Mucosa of rectum (tissue), 2 donors: ENCODE measurements around the gene ZNF512.

Experiments
- H3K27ac ChIP-seq, 2 donors: one replicate each; pipeline ENCODE4 v1.7.0; 2013; ENCODE audit warnings: inconsistent platforms in 2 of 2, low read depth in 2 of 2, low read length in 2 of 2
- H3K27me3 ChIP-seq, 2 donors: one replicate each; pipeline ENCODE4 v1.7.0; 2013; ENCODE audit warnings: low read length in 2 of 2; ENCODE audit not compliant: control insufficient read depth in 2 of 2, insufficient read depth in 2 of 2
- H3K36me3 ChIP-seq, 2 donors: one replicate each; pipeline ENCODE4 v1.7.0; 2013; ENCODE audit warnings: low read length in 2 of 2; ENCODE audit not compliant: control insufficient read depth in 2 of 2, insufficient read depth in 2 of 2
- H3K4me1 ChIP-seq, 2 donors: one replicate each; pipeline ENCODE4 v1.7.0; 2013; ENCODE audit warnings: low read length in 2 of 2, mild to moderate bottlenecking in 1 of 2; ENCODE audit not compliant: control insufficient read depth in 2 of 2, insufficient read depth in 2 of 2
- H3K4me3 ChIP-seq, 2 donors: one replicate each; pipeline ENCODE4 v1.7.0; 2013; ENCODE audit warnings: low read length in 2 of 2
- H3K9ac ChIP-seq, 2 donors: one replicate each; pipeline ENCODE4 v1.7.0; 2013; ENCODE audit warnings: low read length in 2 of 2, low read depth in 1 of 2, mild to moderate bottlenecking in 1 of 2
- H3K9me3 ChIP-seq, 2 donors: one replicate each; pipeline ENCODE4 v1.7.0; 2013; ENCODE audit warnings: low read length in 2 of 2; ENCODE audit not compliant: control insufficient read depth in 2 of 2
- donor health status: healthy.
- donor health status: Normal muscosa, but diverticular disease.

Gene ZNF512

DNA sequence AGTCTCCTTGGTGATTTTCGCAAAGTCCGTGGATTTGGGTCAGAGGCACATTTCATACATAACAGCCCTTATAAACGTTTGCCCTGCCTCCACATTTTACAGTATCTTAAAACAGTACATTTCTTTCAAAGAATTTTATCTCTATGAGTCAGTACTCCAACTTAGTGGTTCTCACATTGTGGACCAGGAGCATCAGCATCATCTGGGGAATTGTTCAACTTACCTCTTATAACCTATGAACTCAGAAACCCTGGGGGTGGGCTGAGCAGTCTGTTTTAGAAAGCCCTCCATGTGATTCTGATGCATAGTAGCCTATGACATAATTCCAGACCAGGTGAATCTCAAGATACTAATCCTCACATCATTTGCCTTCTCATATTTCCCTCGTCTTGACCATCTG lies 68.2 kb downstream of the ZNF512 start:
- peaks cover 70 to 81% of the 10 kb centered on the region in 2 donors for H3K36me3 ChIP-seq
- no peak overlapping the region for H3K4me3 ChIP-seq
- H3K27me3 ChIP-seq: no peaks in the 10 kb centered on the region
- H3K9ac ChIP-seq: no peak overlapping the region
- H3K9me3 ChIP-seq: no peaks in the 10 kb centered on the region
- H3K27ac ChIP-seq: no peak overlapping the region
- H3K4me1 ChIP-seq: no peaks in the 10 kb centered on the region

DNA sequence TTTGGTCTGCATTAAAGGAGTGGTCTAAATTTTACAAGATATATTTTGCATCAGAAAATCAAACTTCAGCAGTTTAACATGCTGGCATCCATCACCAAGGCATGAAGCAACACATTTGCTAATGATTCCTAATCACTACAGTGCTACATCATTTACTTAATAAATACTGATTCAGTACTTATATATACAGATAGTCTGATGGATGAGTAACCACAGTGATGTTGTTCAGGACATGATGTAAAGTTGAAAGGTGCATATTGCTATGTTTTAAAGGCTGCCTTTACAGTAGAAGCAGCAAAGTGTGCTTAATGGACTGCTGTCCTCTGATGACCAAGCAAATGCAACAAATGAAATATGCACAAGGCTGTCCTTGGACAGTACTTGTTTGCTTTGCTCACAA lies 69.5 kb downstream of the ZNF512 start:
- H3K4me3 ChIP-seq: no peak overlapping the region
- H3K9me3 ChIP-seq: no peaks in the 10 kb centered on the region
- H3K4me1 ChIP-seq: no peaks in the 10 kb centered on the region
- H3K36me3 ChIP-seq: peaks cover 74 to 85% of the 10 kb centered on the region in 2 donors
- H3K27ac ChIP-seq: no peak overlapping the region
- H3K27me3 ChIP-seq: no peaks in the 10 kb centered on the region
- H3K9ac ChIP-seq: no peak overlapping the region

DNA sequence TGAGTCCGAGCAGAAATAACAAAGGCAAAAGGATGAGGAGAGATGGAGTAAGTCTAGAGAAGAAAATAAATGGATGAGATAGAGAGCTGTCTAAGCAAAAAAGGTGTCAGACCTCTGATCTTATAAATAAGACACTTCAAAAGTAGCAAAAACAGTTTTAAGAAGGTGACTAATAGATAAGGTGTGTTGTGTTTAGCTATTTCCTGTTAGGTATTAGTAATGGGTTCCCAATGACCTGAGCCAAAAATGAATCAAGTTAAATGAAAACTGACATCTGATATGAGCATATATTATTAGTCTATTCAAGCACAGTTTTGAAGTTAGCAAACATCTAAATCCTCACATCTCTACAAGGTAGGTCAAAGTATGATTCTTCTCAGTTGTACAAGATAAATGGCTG lies 69.9 kb downstream of the ZNF512 start:
- Histone ChIP-seq H3K9me3 (no peaks in the 10 kb centered on the region), H3K4me3 (no peak overlapping the region), H3K4me1 (no peaks in the 10 kb centered on the region), H3K9ac (no peak overlapping the region), H3K27me3 (no peaks in the 10 kb centered on the region), H3K27ac (no peak overlapping the region), H3K36me3 (peaks cover 74 to 85% of the 10 kb centered on the region in 2 donors)

DNA sequence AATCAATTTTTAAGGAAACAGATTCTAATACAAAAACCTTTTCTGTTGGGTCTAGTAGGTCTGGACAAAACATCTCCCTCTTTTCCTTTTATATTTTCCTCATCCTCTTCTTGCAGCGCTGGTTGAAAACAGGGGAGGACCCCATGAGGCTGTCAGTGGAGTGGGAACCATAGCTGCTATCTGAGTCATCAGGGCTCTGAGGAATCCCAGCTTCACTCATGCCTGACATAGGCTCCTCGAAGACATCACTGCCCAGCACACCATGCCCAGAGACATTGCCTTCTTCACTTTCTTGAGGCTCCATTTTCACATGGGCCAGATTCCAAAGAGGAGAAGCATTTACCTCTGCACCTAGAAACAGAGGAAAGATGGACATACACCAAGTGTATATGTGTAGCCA lies 70.6 kb downstream of the ZNF512 start:
- no peak overlapping the region for H3K27ac ChIP-seq
- no peak overlapping the region for H3K4me3 ChIP-seq
- H3K9ac ChIP-seq: no peak overlapping the region
- H3K4me1 ChIP-seq: no peaks in the 10 kb centered on the region
- no peaks in the 10 kb centered on the region for H3K9me3 ChIP-seq
- H3K36me3 ChIP-seq: peaks cover 72 to 79% of the 10 kb centered on the region in 2 donors
- no peaks in the 10 kb centered on the region for H3K27me3 ChIP-seq

DNA sequence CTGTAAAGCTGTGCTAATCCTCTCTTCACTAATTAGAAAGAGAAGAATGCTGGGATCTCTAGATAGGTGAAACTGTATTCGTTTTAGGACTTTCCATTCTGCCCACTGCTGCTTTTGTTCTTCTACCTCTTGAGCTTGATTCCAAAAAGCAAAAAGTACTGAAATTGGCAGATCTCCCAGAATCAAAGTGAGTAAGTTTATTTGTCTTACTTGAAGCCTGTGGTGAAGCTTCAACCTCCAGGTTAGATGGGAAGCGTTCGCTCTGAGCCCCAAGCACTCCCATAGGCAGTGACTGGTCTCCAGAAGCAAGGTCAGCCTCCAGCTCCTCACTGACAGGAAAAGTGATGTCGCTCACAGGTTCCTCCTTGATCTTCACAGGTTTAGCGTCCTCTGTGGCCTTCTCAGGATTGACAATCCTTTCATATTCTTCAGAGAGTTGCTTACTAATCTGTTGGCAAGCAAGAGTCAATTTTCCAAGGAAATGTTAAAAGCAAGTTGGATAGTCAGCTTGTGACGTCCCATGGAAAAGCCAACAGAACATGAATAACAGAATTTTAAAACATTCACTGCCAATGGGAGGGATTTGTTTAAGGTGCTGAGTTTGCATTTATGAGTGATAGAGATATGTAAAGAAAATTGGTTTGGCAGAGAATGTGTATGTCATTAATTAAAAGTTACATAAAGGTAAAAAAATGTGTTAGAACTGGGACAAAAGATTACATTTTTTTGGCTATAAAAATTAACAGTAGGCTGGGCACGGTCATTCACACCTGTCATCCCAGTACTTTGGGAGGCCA lies 72.5 kb downstream of the ZNF512 start:
- Histone ChIP-seq H3K36me3 (peaks cover 66 to 82% of the 10 kb centered on the region in 2 donors), H3K27me3 (no peaks in the 10 kb centered on the region)

DNA sequence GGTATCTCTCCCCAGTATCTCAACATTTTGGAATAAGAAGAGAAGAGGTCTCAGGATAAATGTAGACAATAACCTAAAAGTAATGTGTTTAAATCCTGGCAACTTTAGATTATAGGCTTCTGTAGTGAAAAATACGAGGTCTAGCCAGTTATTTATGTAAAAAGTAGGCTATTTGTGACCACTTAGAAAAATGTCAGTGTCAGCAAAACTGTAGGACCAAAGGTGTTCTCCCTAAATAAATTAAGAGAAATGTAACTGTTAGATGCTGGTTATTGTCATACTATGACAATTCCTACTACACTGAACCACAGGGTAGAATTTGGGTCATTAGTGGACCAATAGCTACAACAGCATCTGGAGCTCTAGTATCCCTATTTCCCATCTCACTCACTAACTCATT lies 78.5 kb downstream of the ZNF512 start:
- Histone ChIP-seq H3K9ac (no peak overlapping the region), H3K27ac (no peak overlapping the region), H3K4me1 (peaks cover 15 to 19% of the 10 kb centered on the region in 2 donors), H3K4me3 (no peak overlapping the region), H3K9me3 (no peaks in the 10 kb centered on the region), H3K36me3 (peaks cover 34 to 44% of the 10 kb centered on the region in 2 donors), H3K27me3 (no peaks in the 10 kb centered on the region)

More for the DNA sequence above, 72.5 kb downstream of the ZNF512 start:
- H3K9me3 ChIP-seq: no peaks in the 10 kb centered on the region
- no peak overlapping the region for H3K9ac ChIP-seq
- H3K27ac ChIP-seq: no peak overlapping the region
- no peaks in the 10 kb centered on the region for H3K4me1 ChIP-seq
- no peak overlapping the region for H3K4me3 ChIP-seq

DNA sequence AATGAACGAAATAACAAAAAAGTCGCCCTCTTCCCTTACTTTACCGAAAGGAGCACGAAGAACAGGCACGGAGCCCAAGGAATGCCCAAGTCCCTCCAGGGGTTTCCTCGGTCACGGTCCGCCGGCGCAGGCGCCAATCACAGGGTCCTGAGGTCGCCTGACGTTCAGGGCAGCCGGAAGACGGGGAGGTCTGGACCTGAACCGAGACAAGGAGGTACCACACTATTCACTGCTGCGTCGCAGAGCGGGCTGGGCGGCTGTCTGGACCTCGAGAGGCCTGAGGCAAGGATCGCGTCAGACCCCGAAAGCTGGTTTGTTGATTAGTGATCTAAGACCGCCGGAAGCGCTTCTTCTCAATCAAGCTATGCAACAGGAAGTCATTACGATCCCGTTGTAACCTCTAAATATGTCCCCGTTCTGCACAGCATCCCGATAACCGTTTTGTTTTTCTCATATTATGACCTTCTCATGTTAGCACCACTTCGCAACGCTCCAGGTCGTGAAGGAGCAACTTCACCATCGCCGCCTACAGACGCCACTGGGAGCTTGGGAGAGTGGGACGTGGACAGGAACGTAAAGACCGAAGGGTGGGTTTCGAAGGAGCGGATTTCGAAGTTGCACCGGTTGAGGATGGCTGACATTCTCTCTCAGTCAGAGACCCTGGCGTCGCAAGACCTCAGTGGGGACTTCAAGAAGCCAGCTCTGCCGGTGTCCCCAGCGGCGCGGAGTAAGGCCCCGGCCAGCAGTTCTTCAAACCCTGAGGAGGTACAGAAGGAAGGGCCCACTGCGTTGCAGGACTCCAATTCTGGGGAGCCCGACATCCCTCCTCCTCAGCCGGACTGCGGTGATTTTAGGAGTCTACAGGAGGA lies 80.7 kb downstream of the ZNF512 start, which contains the start of the genes SLC4A1AP and SUPT7L:
Gene SLC4A1AP, plus strand, starts transcription at position 605 of the 869 bp plus-strand sequence. Its CDS starts 26 bp downstream, at position 631.
Gene SUPT7L, minus strand, starts transcription at position 330 of the 869 bp plus-strand sequence. CDS start 1,422 bp downstream, outside the sequence.
- H3K9me3 ChIP-seq: no peaks in the 10 kb centered on the region
- peak within 1 kb of the TSS; percentile 87 to 100 for H3K4me3 ChIP-seq
- peaks cover 28 to 38% of the 10 kb centered on the region in 2 donors for H3K36me3 ChIP-seq
- peak within 1 kb of the TSS; percentile 81 to 93 for H3K27ac ChIP-seq
- H3K4me1 ChIP-seq: peaks cover 15 to 19% of the 10 kb centered on the region in 2 donors
- peak within 1 kb of the TSS; percentile 78 to 96 for H3K9ac ChIP-seq
- no peaks in the 10 kb centered on the region for H3K27me3 ChIP-seq

DNA sequence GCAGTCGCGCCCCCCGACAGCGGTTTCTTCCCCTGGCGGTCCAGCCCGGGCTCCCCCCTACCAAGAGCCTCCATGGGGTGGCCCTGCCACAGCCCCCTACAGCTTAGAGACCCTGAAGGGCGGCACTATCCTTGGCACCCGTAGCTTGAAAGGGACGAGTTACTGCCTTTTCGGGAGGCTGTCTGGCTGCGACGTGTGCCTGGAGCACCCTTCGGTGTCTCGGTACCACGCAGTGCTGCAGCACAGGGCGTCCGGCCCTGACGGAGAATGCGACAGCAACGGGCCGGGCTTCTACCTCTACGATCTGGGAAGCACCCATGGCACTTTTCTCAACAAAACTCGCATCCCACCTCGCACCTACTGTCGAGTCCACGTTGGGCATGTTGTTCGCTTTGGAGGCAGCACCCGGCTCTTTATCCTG lies 81.3 kb downstream of the ZNF512 start:
- peak overlapping the region; percentile 78 to 96 for H3K9ac ChIP-seq
- H3K27me3 ChIP-seq: no peaks in the 10 kb centered on the region
- H3K36me3 ChIP-seq: peaks cover 33 to 39% of the 10 kb centered on the region in 2 donors
- peak overlapping the region in 1 of 2 donors; percentile 93 for H3K27ac ChIP-seq
- H3K4me1 ChIP-seq: peaks cover 15 to 19% of the 10 kb centered on the region in 2 donors
- peak overlapping the region; percentile 87 to 100 for H3K4me3 ChIP-seq
- H3K9me3 ChIP-seq: no peaks in the 10 kb centered on the region

DNA sequence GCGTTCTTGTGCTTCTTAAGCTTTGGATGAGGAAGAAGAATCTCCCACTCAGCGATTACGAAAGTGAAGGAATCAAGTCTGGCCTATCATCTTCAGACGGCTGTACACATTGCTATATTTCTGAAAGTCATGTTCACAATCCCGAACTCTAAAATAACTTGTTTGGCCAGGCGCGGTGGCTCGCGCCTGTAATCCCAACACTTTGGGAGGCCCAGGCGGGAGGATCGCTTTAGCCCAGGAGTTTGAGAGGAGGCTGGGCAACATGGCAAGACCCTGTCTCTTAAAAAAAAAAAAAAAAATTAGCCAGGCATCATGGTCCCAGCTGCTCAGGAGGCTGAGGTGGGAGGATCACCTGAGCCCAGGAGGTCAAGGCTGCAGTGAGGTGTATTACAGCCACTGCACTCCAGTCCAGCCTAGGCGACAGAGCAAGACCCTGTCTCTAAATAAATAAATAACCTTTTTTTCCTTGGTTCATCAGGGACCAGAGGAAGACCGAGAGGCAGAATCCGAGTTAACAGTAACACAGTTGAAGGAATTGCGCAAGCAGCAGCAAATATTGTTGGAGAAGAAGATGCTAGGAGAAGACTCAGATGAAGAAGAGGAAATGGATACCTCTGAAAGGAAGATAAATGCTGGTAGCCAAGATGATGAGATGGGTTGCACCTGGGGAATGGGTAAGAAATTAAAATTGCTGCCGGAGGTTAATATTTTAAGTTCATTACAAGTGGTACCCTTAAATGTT lies 82.0 kb downstream of the ZNF512 start:
- Histone ChIP-seq H3K27me3 (no peaks in the 10 kb centered on the region), H3K36me3 (peaks cover 33 to 39% of the 10 kb centered on the region in 2 donors), H3K4me3 (peak overlapping the region; percentile 87 to 100), H3K9ac (peak overlapping the region in 1 of 2 donors; percentile 78), H3K4me1 (peaks cover 15 to 19% of the 10 kb centered on the region in 2 donors), H3K9me3 (no peaks in the 10 kb centered on the region), H3K27ac (no peak overlapping the region)
